H1 (cell line): ENCODE data around the gene POLR1H. TPM values are rescaled to one million over a fixed set of nuclear protein-coding genes. Genes with fewer than 3 reads are reported as not detected.

Source experiments
- CTCF ChIA-PET: fragments of 300-600 bp; sonication (Branson Sonifier 250); formaldehyde crosslinking; loops from one replicate; lab custom pipeline; 2021; ENCODE audit not compliant: partially characterized antibody; lab: Charles Lee
- POLR2A ChIA-PET: fragments of 300-600 bp; sonication (Branson Sonifier 250); formaldehyde crosslinking; loops from one replicate; lab custom pipeline; 2021; ENCODE audit warnings: inconsistent platforms; ENCODE audit not compliant: partially characterized antibody; lab: Charles Lee
- DNase-seq, 2 experiments: peaks; one replicate each; pipeline versions ENCODE4 v3.0.0 to v3.0.0-alpha.2; 2010 to 2022; ENCODE audit warnings: low spot score in 2 of 2, low read depth in 1 of 2, mixed read lengths in 1 of 2
- FAIRE-seq: peaks from 2 replicates; lab custom pipeline; 2011; peaks lifted over from hg19 to GRCh38; lab: Jason Lieb, UNC
- H2AFZ ChIP-seq: 2 replicates; pipeline ENCODE4 v1.8.1; 2012; ENCODE audit warnings: low read length, inconsistent platforms
- H2AK5ac ChIP-seq: 2 replicates; pipeline ENCODE4 v1.6.1; 2013; ENCODE audit warnings: low read depth, low read length
- H2BK120ac ChIP-seq: replicated peaks from 2 replicates; pipeline ENCODE3; 2013; ENCODE audit warnings: low read depth, low read length, inconsistent platforms
- H2BK12ac ChIP-seq: 2 replicates; pipeline ENCODE4 v1.6.1; 2013; ENCODE audit warnings: low read depth, low read length
- H2BK15ac ChIP-seq: 2 replicates; pipeline ENCODE4 v1.6.1; 2013; ENCODE audit warnings: low read length
- H2BK20ac ChIP-seq: 2 replicates; pipeline ENCODE4 v1.6.1; 2013; ENCODE audit warnings: low read length
- H2BK5ac ChIP-seq: 2 replicates; pipeline ENCODE4 v1.6.1; 2013; ENCODE audit warnings: low read depth, low read length
- H3K14ac ChIP-seq: 2 replicates; pipeline ENCODE4 v1.6.1; 2013; ENCODE audit warnings: inconsistent platforms; ENCODE audit not compliant: insufficient read length
- H3K18ac ChIP-seq: 2 replicates; pipeline ENCODE4 v1.6.1; 2013; ENCODE audit warnings: low read length; ENCODE audit errors: extremely low read depth
- H3K23ac ChIP-seq: 2 replicates; pipeline ENCODE4 v1.6.1; 2013; ENCODE audit warnings: inconsistent platforms; ENCODE audit not compliant: insufficient read length
- H3K23me2 ChIP-seq: 2 replicates; pipeline ENCODE4 v1.6.1; 2013; ENCODE audit warnings: low read depth, low read length
- H3K27ac ChIP-seq: 2 replicates; pipeline ENCODE4 v1.6.1; 2011; ENCODE audit warnings: low read depth, low read length, inconsistent platforms
- H3K27me3 ChIP-seq, 4 experiments: replicated peaks in 1 of 4; 1 replicate in 1 of 4; 2 replicates in 3 of 4; pipeline versions ENCODE4 v1.6.1 to v1.8.1; 2011 to 2013; ENCODE audit warnings: low read length in 3 of 4, mild to moderate bottlenecking in 3 of 4, inconsistent platforms in 2 of 4, mixed read lengths in 2 of 4, moderate library complexity in 1 of 4; ENCODE audit not compliant: control insufficient read depth in 3 of 4, insufficient read depth in 3 of 4; ENCODE audit errors: extremely low read depth in 1 of 4
- H3K36me3 ChIP-seq, 4 experiments: 2 replicates each; pipeline versions ENCODE4 v1.6.1 to v1.8.1; 2011 to 2013; ENCODE audit warnings: mild to moderate bottlenecking in 4 of 4, low read length in 3 of 4, moderate library complexity in 2 of 4, control low read depth in 1 of 4, inconsistent platforms in 1 of 4; ENCODE audit not compliant: insufficient read depth in 4 of 4, control insufficient read depth in 2 of 4
- H3K4ac ChIP-seq: replicated peaks from 2 replicates; pipeline ENCODE3; 2013; ENCODE audit warnings: low read length, low read depth, mixed read lengths, inconsistent platforms; ENCODE audit not compliant: insufficient read length
- H3K4me1 ChIP-seq, 4 experiments: replicated peaks in 1 of 4; 1 replicate in 1 of 4; 2 replicates in 3 of 4; pipeline versions ENCODE4 v1.6.1 to v1.8.1; 2011 to 2013; ENCODE audit warnings: low read length in 3 of 4, inconsistent platforms in 2 of 4, mixed read lengths in 1 of 4; ENCODE audit not compliant: insufficient read depth in 4 of 4, control insufficient read depth in 3 of 4
- H3K4me2 ChIP-seq, 2 experiments: 2 replicates each; pipeline versions ENCODE4 v1.6.1 to v1.8.1; 2011 to 2013; ENCODE audit warnings: low read depth in 2 of 2, low read length in 2 of 2, control low read depth in 1 of 2, inconsistent platforms in 1 of 2, mild to moderate bottlenecking in 1 of 2; ENCODE audit not compliant: insufficient read depth in 1 of 2
- H3K4me3 ChIP-seq, 4 experiments: fragments of 200-600, 300-600 bp in 1 of 4; sonication (generic), shearing (Covaris generic), sonication (Bioruptor Twin) in 1 of 4; 2 replicates each; pipeline versions ENCODE4 v1.5.1 to v1.8.1; 2011 to 2016; ENCODE audit warnings: low read length in 4 of 4, low read depth in 3 of 4, control low read depth in 2 of 4, inconsistent platforms in 2 of 4, mild to moderate bottlenecking in 2 of 4, mixed read lengths in 1 of 4, moderate library complexity in 1 of 4; ENCODE audit not compliant: insufficient read depth in 2 of 4; ENCODE audit errors: extremely low read depth in 1 of 4
- H3K56ac ChIP-seq: replicated peaks from 2 replicates; pipeline ENCODE3; 2013; ENCODE audit warnings: low read depth, mild to moderate bottlenecking, mixed read lengths, low read length, inconsistent platforms; ENCODE audit not compliant: insufficient read length
- H3K79me1 ChIP-seq: 2 replicates; pipeline ENCODE4 v1.6.1; 2013; ENCODE audit warnings: low read depth, low read length, control low read depth
- H3K79me2 ChIP-seq, 2 experiments: 2 replicates each; pipeline versions ENCODE4 v1.6.1 to v1.8.1; 2012 to 2013; ENCODE audit warnings: low read length in 2 of 2, mild to moderate bottlenecking in 2 of 2, inconsistent platforms in 1 of 2; ENCODE audit not compliant: insufficient read depth in 2 of 2, control insufficient read depth in 1 of 2
- H3K9ac ChIP-seq, 4 experiments: replicated peaks in 1 of 4; 1 replicate in 1 of 4; 2 replicates in 3 of 4; pipeline versions ENCODE4 v1.6.1 to v1.8.1; 2011 to 2013; ENCODE audit warnings: low read depth in 3 of 4, low read length in 3 of 4, control low read depth in 2 of 4, mild to moderate bottlenecking in 2 of 4, moderate library complexity in 2 of 4, inconsistent platforms in 1 of 4; ENCODE audit errors: extremely low read depth in 1 of 4
- H3K9me3 ChIP-seq, 2 experiments: 2 replicates each; pipeline versions ENCODE4 v1.6.1 to v1.8.1; 2012 to 2013; ENCODE audit warnings: mild to moderate bottlenecking in 2 of 2, moderate library complexity in 2 of 2, control low read depth in 1 of 2, inconsistent platforms in 1 of 2, low read depth in 1 of 2, low read length in 1 of 2, mixed read lengths in 1 of 2; ENCODE audit not compliant: insufficient read depth in 2 of 2
- H4K20me1 ChIP-seq, 2 experiments: replicated peaks in 1 of 2; 2 replicates each; pipeline versions ENCODE3 to v1.8.1; 2011 to 2013; ENCODE audit warnings: inconsistent platforms in 2 of 2, low read length in 2 of 2, mild to moderate bottlenecking in 1 of 2; ENCODE audit not compliant: insufficient read depth in 2 of 2, control insufficient read depth in 1 of 2
- H4K5ac ChIP-seq: 2 replicates; pipeline ENCODE4 v1.6.1; 2013; ENCODE audit warnings: low read length, low read depth, mixed read lengths, inconsistent platforms; ENCODE audit not compliant: insufficient read length
- H4K8ac ChIP-seq: 2 replicates; pipeline ENCODE4 v1.8.0; 2013; ENCODE audit warnings: mild to moderate bottlenecking, moderate library complexity, low read length, inconsistent platforms; ENCODE audit not compliant: insufficient read depth; ENCODE audit errors: extremely low read depth
- H4K91ac ChIP-seq: replicated peaks from 2 replicates; pipeline ENCODE3; 2013; ENCODE audit warnings: low read length, mixed read lengths, inconsistent platforms; ENCODE audit not compliant: insufficient read length
- EZH2 ChIP-seq: fragments of 200-600 bp; sonication (generic); IDR thresholded peaks from 2 replicates; pipeline ENCODE4 v1.7.1; 2012; ENCODE audit warnings: low read depth, mild to moderate bottlenecking, moderate library complexity, low read length, inconsistent platforms; ENCODE audit not compliant: severe bottlenecking
- MAFK ChIP-seq: IDR thresholded peaks from 2 replicates; pipeline ENCODE4 v1.6.1; 2012; ENCODE audit warnings: low read depth, mild to moderate bottlenecking, improper control_type of control experiment, low read length
- WGBS, 2 experiments: shearing (Covaris generic) in 1 of 2; methylation state at CpG; one replicate each; pipeline versions ENCODE4 v1.1.6 to v1.1.7; 2013 to 2015; ENCODE audit warnings: low lambda C conversion rate in 2 of 2, mixed read lengths in 2 of 2, inconsistent platforms in 1 of 2, low coverage in 1 of 2, missing lambda C conversion rate in 1 of 2; ENCODE audit not compliant: insufficient replicate concordance in 2 of 2, insufficient coverage in 1 of 2, insufficient read length in 1 of 2; ENCODE audit errors: extremely low coverage in 1 of 2, missing lambda C conversion rate in 1 of 2; 5-methylcytosine and 5-hydroxymethylcytosine counted together
- polyA plus RNA-seq, 7 experiments: library from polyadenylated mRNA; depleted of rRNA in 3 of 7; stranded (reverse) in 5 of 7; unstranded in 2 of 7; fragments of >200 nt in 5 of 7; fragments of 200-250 nt in 2 of 7; gene quantifications; 1 replicate in 5 of 7; 2 replicates in 1 of 7; 4 replicates in 1 of 7; pipeline versions ENCODE4 v1.2.1 to v1.2.3, GENCODE V29; 2011 to 2013; ENCODE audit warnings: missing spikeins in 2 of 7, mixed read lengths in 2 of 7
- total RNA-seq: library from RNA; stranded (reverse); fragmentation: NEBNext Ultra II Directional; extraction: Animal tissue kit (Norgen Biotek cat#: 25700); gene quantifications from 2 replicates; pipeline ENCODE4 v1.2.1, GENCODE V29; 2021
- TF ChIP-seq, protein P1 (sequence below): IDR thresholded peaks from 2 replicates; pipeline ENCODE4 v1.6.1; 2012; ENCODE audit warnings: inconsistent platforms

Gene POLR1H
- total and polyA plus RNA-seq, 2 of the 8 experiments (the other 6 are each of a cell fraction or from before 2014, with no cell fraction given): 31.5 to 82.2 TPM

DNA sequence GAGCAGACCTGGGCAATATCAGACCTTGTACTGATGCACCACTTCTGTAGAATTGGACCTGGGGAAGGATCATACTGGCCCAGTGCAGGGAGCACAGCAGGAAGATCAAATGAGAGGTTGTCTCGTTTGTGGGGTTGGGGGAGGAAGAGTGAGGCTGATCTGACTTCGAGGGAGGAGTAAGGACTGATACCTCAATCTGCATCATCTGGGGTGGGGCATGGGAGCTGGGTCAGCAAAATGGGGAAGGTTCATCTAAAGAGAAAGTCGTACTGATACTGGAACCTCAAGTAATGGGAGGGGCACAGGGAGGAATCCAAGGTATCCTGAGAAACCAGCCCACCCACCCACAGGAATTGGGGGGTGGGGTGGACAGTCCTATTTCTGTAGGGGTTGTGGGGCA is 10.8 kb downstream of the POLR1H start:
- DNase-seq (no peak), FAIRE-seq (no peak)
- Histone ChIP-seq H2AFZ (no peak overlapping the region), H3K23me2 (peaks cover 26% of the 10 kb centered on the region), H3K56ac (no peak overlapping the region), H4K5ac (no peak overlapping the region), H2BK15ac (no peak overlapping the region; the same call in 1 of the 2 replicates), H3K14ac (no peak overlapping the region), H3K18ac (no peak overlapping the region), H2BK12ac (peak overlapping the region; percentile 75; the same call in 1 of the 2 replicates), H3K4me1 (peaks cover 10 to 30% (median 14%) of the 10 kb centered on the region in 4 experiments; a peak in 6 of 7 replicates), H2BK120ac (no peak overlapping the region), H3K23ac (no peak overlapping the region), H3K9ac (peak overlapping the region in 1 of 4 experiments; percentile 33; a peak in 1 of 7 replicates), H4K91ac (no peak overlapping the region), H3K79me1 (no peaks in the 10 kb centered on the region), H4K8ac (no peak overlapping the region), H2BK20ac (no peak overlapping the region), H3K36me3 (no peaks in the 10 kb centered on the region), H2AK5ac (0 out of 2 replicates have a peak overlapping the region, but pooled peaks have one; percentile 65), H3K27me3 (peaks cover 39 to 61% (median 57%) of the 10 kb centered on the region in 4 experiments), H3K79me2 (no peaks in the 10 kb centered on the region), H3K4ac (no peak overlapping the region), H3K9me3 (no peaks in the 10 kb centered on the region), H3K27ac (no peak overlapping the region), H3K4me2 (peak overlapping the region; percentile 76 to 81), H2BK5ac (no peak overlapping the region), H3K4me3 (peak overlapping the region; percentile 12 to 58 (median 18); a peak in 5 of 8 replicates), H4K20me1 (no peaks in the 10 kb centered on the region)
- CTCF ChIA-PET: interaction anchor here (1.2 to 1.8 kb wide), 3 partner anchors 32 to 279 kb away, joined by 3 to 7 read pairs (median 5); no protein-coding TSS in a partner anchor
- no peak for TF ChIP-seq MAFK
- peak; percentile 37 for TF ChIP-seq EZH2
- TF ChIP-seq, protein P1, sequence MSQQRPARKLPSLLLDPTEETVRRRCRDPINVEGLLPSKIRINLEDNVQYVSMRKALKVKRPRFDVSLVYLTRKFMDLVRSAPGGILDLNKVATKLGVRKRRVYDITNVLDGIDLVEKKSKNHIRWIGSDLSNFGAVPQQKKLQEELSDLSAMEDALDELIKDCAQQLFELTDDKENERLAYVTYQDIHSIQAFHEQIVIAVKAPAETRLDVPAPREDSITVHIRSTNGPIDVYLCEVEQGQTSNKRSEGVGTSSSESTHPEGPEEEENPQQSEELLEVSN: no peak
- POLR2A ChIA-PET: interaction anchor here (3.2 kb wide), 1 partner anchor 11 kb away, joined by 21 read pairs; the partner anchor contains the start of gene POLR1H
- WGBS, 2 experiments: 71% methylated on average over 3 of the region's 3 CpGs; no CpG with 5 or more reads in 1 of the 2 experiments
